Measurements from ENCODE around the gene CLDN18.

GRCh38 chr3:138072796-138073195, 62.8 kb downstream of the CLDN18 start:
- no peak for TF ChIP-seq CHD2 (IDR thresholded peaks at IDR 0.05; ENCODE audit: low read depth, low read length)
- TF ChIP-seq ELF1 (tag; IDR thresholded peaks at IDR 0.05): no peak
- TF ChIP-seq PHB (CRISPR knock-in tag; IDR thresholded peaks at IDR 0.05): no peak
- no peak for TF ChIP-seq JUNB (CRISPR knock-in tag; conservative IDR thresholded peaks at IDR 0.05)
- TF ChIP-seq PCBP2 (IDR thresholded peaks at IDR 0.05; ENCODE audit: low read depth, low read length, poor library complexity, severe bottlenecking): no peak
- TF ChIP-seq E2F8 (IDR thresholded peaks at IDR 0.05; ENCODE audit: low read depth, partially characterized antibody): no peak
- no peak for TF ChIP-seq ZBTB26 (CRISPR knock-in tag; IDR thresholded peaks at IDR 0.05)
- no peak for TF ChIP-seq BACH1 (tag; IDR thresholded peaks at IDR 0.05)
- TF ChIP-seq EGR1 (conservative IDR thresholded peaks at IDR 0.05): no peak
- TF ChIP-seq TGIF2 (CRISPR knock-in tag; IDR thresholded peaks at IDR 0.05): no peak
